Kidney (tissue), 14 donors: ENCODE measurements around the gene AUP1. TPM values are rescaled to one million over a fixed set of nuclear protein-coding genes. Genes with fewer than 3 reads are reported as not detected.
"Not testable (repeated sequence)": the region's sequence is repeated elsewhere in the genome, so short reads cannot be mapped to it uniquely, and the experiment has no call there.

Experiments
- DNase-seq, 5 donors: peaks; one replicate each; pipeline ENCODE4 v3.0.0-alpha.2; 2013 to 2020
- FAIRE-seq: peaks from 2 replicates; lab custom pipeline; 2012; peaks lifted over from hg19 to GRCh38; lab: Jason Lieb, UNC
- H3K27ac ChIP-seq, 2 donors: one replicate each; pipeline ENCODE4 v1.7.0; 2013; ENCODE audit warnings: low read depth in 2 of 2, low read length in 2 of 2, inconsistent platforms in 1 of 2
- H3K27me3 ChIP-seq: one replicate; pipeline ENCODE4 v1.7.1; 2013; ENCODE audit warnings: low read length, inconsistent platforms; ENCODE audit not compliant: control insufficient read depth, insufficient read depth
- H3K36me3 ChIP-seq, 3 donors: one replicate each; pipeline versions ENCODE4 v1.7.0 to v1.7.1; 2013; ENCODE audit warnings: low read length in 3 of 3, control low read depth in 1 of 3, inconsistent platforms in 1 of 3; ENCODE audit not compliant: insufficient read depth in 3 of 3, control insufficient read depth in 2 of 3
- H3K4me1 ChIP-seq, 3 donors: one replicate each; pipeline versions ENCODE4 v1.7.0 to v1.7.1; 2013; ENCODE audit warnings: low read length in 3 of 3, inconsistent platforms in 1 of 3, low read depth in 1 of 3; ENCODE audit not compliant: control insufficient read depth in 2 of 3, insufficient read depth in 2 of 3
- H3K4me3 ChIP-seq, 3 donors: one replicate each; pipeline versions ENCODE4 v1.7.0 to v1.8.1; 2013; ENCODE audit warnings: low read length in 3 of 3, control low read depth in 1 of 3, inconsistent platforms in 1 of 3
- H3K9ac ChIP-seq, 3 donors: one replicate each; pipeline versions ENCODE4 v1.7.0 to v1.7.1; 2013; ENCODE audit warnings: low read length in 3 of 3, control low read depth in 1 of 3, inconsistent platforms in 1 of 3
- H3K9me3 ChIP-seq, 3 donors: one replicate each; pipeline versions ENCODE4 v1.7.0 to v1.7.1; 2013; ENCODE audit warnings: low read length in 3 of 3, control low read depth in 1 of 3, inconsistent platforms in 1 of 3; ENCODE audit not compliant: control insufficient read depth in 2 of 3, insufficient read depth in 1 of 3
- CTCF ChIP-seq: IDR thresholded peaks from 3 replicates; pipeline ENCODE4 v1.5.1; 2012; ENCODE audit warnings: mild to moderate bottlenecking, moderate library complexity, borderline replicate concordance; ENCODE audit not compliant: insufficient read depth; ENCODE audit errors: extremely low read depth
- intact Hi-C: fragments of 100-400 bp; cut with DNase I; formaldehyde crosslinking; loops from one replicate; pipeline ENCODE4 v1.11.1; 2022
- polyA plus RNA-seq: library from polyadenylated mRNA; stranded (reverse); fragments of 350-450 nt; fragmentation: Illumina TruSeq; extraction: RNeasy Lipid Tissue Mini Kit (QIAGEN cat#74804); gene quantifications from one replicate; pipeline ENCODE4 v1.2.3, GENCODE V29; 2014; ENCODE audit warnings: low read depth, low replicate concordance; ENCODE audit not compliant: insufficient read depth
- total RNA-seq: library from RNA; stranded (reverse); fragmentation: NEBNext Ultra II Directional; extraction: Animal tissue kit (Norgen Biotek cat#: 25700); gene quantifications from one replicate; pipeline ENCODE4 v1.2.1, GENCODE V29; 2021
- donor health status: control.
- donor health status: control.
- donor health status: control.
- donor health status: control.
- donor health status: control.
- donor health status: DM: yes; HTN: yes; CAD: no.
- donor health status: Normal renal cell carcinoma (clear cell type).

AUP1 gene
- total and polyA plus RNA-seq, 2 donors from 2014 or later = 91.0 to 130 TPM

- intact Hi-C loops = no loop called here
- Histone ChIP-seq H3K4me1 (no peaks in the 10 kb centered on the region), H3K4me3 (no peak overlapping the region), H3K36me3 (no peaks in the 10 kb centered on the region), H3K27ac (no peak overlapping the region), H3K9ac (no peak overlapping the region), H3K27me3 (no peaks in the 10 kb centered on the region), H3K9me3 (no peaks in the 10 kb centered on the region)
- DNase-seq = no peak
- TF ChIP-seq CTCF = no peak
- FAIRE-seq = no peak
These were observed 34.7 kb upstream of the AUP1 start for GRCh38 chr2:74564222-74564621.

DNA sequence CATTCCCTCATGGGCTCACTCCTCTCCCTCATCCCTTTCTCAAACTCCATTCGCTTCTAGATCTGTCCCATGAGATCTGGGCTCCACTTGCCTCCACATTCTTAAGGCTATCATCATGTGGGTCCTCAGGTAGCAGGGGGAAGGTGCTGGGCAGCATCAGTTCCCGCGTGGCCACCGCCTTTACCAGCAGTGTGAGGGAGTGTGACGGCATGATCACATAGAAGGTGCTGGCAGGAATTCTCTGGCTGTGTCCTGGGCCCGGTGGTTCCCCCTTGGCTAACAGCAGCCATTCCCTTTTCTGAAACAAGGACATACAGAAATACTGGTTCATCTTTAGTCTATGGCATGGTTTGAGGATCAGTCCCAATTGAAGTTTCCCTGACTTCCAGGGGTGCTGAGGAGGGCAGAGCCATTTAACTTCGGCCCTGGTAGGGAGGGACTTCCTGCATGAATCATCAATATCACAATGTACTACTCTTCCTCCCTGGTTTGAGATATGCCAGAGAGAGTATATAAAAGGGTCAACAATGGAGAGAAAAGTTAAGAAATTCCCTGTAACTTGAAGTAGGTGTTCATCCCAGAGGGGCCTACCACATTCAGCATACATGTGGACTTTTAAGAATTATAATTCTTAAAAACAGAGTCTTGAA is 32.7 kb upstream of the AUP1 start:
- H3K36me3 ChIP-seq = no peaks in the 10 kb centered on the region
- DNase-seq (no peak), FAIRE-seq (no peak)
- no peak overlapping the region for H3K9ac ChIP-seq
- no peak for TF ChIP-seq CTCF
- H3K9me3 ChIP-seq = no peaks in the 10 kb centered on the region
- intact Hi-C loops = no loop called here
- H3K27ac ChIP-seq = no peak overlapping the region
- no peak overlapping the region for H3K4me3 ChIP-seq
- H3K4me1 ChIP-seq = no peaks in the 10 kb centered on the region
- no peaks in the 10 kb centered on the region for H3K27me3 ChIP-seq

DNA sequence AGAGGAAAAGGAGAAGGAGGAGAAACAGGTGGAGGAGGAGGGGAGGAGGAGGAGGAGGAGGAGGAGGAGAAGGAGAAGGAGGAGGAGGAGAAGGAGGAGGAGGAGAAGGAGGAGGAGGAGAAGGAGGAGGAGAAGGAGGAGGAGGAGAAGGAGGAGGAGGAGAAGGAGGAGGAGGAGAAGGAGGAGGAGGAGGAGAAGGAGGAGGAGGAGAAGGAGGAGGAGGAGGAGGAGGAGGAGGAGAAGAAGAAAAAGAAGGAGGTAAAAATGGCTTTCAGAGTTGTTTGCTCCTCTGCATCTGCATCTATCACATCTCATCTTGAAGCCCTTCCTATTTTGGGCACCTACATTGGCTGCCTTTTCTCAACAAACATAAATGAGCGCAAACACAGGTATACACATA is 31.5 kb upstream of the AUP1 start:
- intact Hi-C loops, DNase-seq, H3K27ac ChIP-seq, H3K9me3 ChIP-seq, H3K27me3 ChIP-seq, H3K36me3 ChIP-seq, H3K4me3 ChIP-seq, H3K9ac ChIP-seq, H3K4me1 ChIP-seq, FAIRE-seq: not testable (repeated sequence)

GRCh38 chr2:74560591-74560990 is 31.1 kb upstream of the AUP1 start:
- FAIRE-seq (no peak), DNase-seq (no peak)
- no peak overlapping the region for H3K4me3 ChIP-seq
- H3K4me1 ChIP-seq = no peaks in the 10 kb centered on the region
- no peaks in the 10 kb centered on the region for H3K9me3 ChIP-seq
- no peak overlapping the region for H3K27ac ChIP-seq
- no peak for TF ChIP-seq CTCF
- intact Hi-C loops = no loop called here
- H3K9ac ChIP-seq = no peak overlapping the region
- H3K27me3 ChIP-seq = no peaks in the 10 kb centered on the region
- no peaks in the 10 kb centered on the region for H3K36me3 ChIP-seq
